Adrenal gland (tissue), 12 donors: ENCODE results near the gene DEGS2. TPM values are rescaled to one million over a fixed set of nuclear protein-coding genes. Genes with fewer than 3 reads are reported as not detected.

Source experiments
- DNase-seq, 7 donors: peaks; one replicate each; pipeline ENCODE4 v3.0.0-alpha.2; 2019 to 2020
- H3K27ac ChIP-seq, 5 donors: fragments of 200-600 bp; sonication (generic) in 4 of 5; 1 replicate in 3 of 5; 2 replicates in 2 of 5; pipeline versions ENCODE4 v1.5.1 to v1.8.0; 2016 to 2020; ENCODE audit warnings: mild to moderate bottlenecking in 1 of 5
- H3K27me3 ChIP-seq: fragments of 200-600 bp; 2 replicates; pipeline ENCODE4 v1.8.0; 2021
- H3K36me3 ChIP-seq, 2 donors: fragments of 200-600 bp; replicated peaks in 1 of 2; 1 replicate in 1 of 2; 2 replicates in 1 of 2; pipeline versions ENCODE4 v1.5.1 to v1.8.0; 2018 to 2022
- H3K4me1 ChIP-seq, 2 donors: fragments of 200-600 bp; replicated peaks in 1 of 2; 1 replicate in 1 of 2; 2 replicates in 1 of 2; pipeline versions ENCODE4 v1.5.1 to v1.8.0; 2018 to 2021
- H3K4me3 ChIP-seq, 4 donors: fragments of 200-600 bp; sonication (generic) in 3 of 4; one replicate each; pipeline ENCODE4 v1.5.1; 2016 to 2018
- H3K9me3 ChIP-seq, 3 donors: fragments of 200-600 bp; sonication (generic) in 1 of 3; replicated peaks in 1 of 3; 1 replicate in 2 of 3; 2 replicates in 1 of 3; pipeline versions ENCODE4 v1.5.1 to v1.8.0; 2016 to 2021
- CTCF ChIP-seq, 6 experiments: fragments of 450-650 bp in 4 of 6; fragments of 200-600 bp in 2 of 6; sonication (generic) in 1 of 6; IDR thresholded peaks; 1 replicate in 5 of 6; 2 replicates in 1 of 6; pipeline versions ENCODE4 v1.5.1 to v1.8.0; 2016 to 2021; ENCODE audit warnings: antibody characterized with exemption in 6 of 6, mild to moderate bottlenecking in 2 of 6, moderate library complexity in 1 of 6
- POLR2A ChIP-seq, 2 donors: fragments of 450-650 bp; IDR thresholded peaks; one replicate each; pipeline ENCODE4 v1.6.1; 2017; ENCODE audit warnings: antibody characterized with exemption in 2 of 2, mild to moderate bottlenecking in 2 of 2, moderate library complexity in 1 of 2
- WGBS, 4 donors: extraction: QIAGEN DNeasy Blood & Tissue Kit in 2 of 4; methylation state at CpG; one replicate each; pipeline versions ENCODE4 v1.1.5 to v1.1.7; 2013 to 2017; 5-methylcytosine and 5-hydroxymethylcytosine counted together
- intact Hi-C, 2 donors: fragments of 100-400 bp; cut with DNase I; formaldehyde crosslinking; loops; one replicate each; pipeline versions ENCODE4 v1.14.1 to v1.15.0; 2022 to 2023
- polyA plus RNA-seq, 3 donors: library from polyadenylated mRNA; stranded (reverse); fragments of 200-250 nt in 2 of 3; fragments of 350-450 nt in 1 of 3; fragmentation: Illumina TruSeq in 1 of 3; extraction: RNeasy Lipid Tissue Mini Kit (QIAGEN cat#74804) in 1 of 3; gene quantifications; one replicate each; pipeline ENCODE4 v1.2.3, GENCODE V29; 2013 to 2014
- total RNA-seq, 9 donors: library from RNA; depleted of rRNA in 4 of 9; stranded (reverse); fragments of >200 nt in 4 of 9; fragments of 120-200 nt in 1 of 9; fragmentation: NEBNext Ultra II Directional in 1 of 9; extraction: Animal tissue kit (Norgen Biotek cat#: 25700) in 1 of 9; gene quantifications; one replicate each; pipeline versions ENCODE4 v1.1.0 to v1.2.4, GENCODE V29; 2013 to 2023
- donor health status: healthy with polysubstance abuse.
- donor health status: Bipolar disorder and iron deficiency.
- donor health status: DM: yes; HTN: yes; CAD: no.
- donor health status: DM: no; HTN: no; CAD: no.
- donor health status: DM: no; HTN: no; CAD: no.
- donor health status: DM: yes; HTN: yes; CAD: no.

The DEGS2 gene
- total and polyA plus RNA-seq, 12 donors, result 0.06 to 0.69 (median 0.24) TPM; not detected in 3

DNA sequence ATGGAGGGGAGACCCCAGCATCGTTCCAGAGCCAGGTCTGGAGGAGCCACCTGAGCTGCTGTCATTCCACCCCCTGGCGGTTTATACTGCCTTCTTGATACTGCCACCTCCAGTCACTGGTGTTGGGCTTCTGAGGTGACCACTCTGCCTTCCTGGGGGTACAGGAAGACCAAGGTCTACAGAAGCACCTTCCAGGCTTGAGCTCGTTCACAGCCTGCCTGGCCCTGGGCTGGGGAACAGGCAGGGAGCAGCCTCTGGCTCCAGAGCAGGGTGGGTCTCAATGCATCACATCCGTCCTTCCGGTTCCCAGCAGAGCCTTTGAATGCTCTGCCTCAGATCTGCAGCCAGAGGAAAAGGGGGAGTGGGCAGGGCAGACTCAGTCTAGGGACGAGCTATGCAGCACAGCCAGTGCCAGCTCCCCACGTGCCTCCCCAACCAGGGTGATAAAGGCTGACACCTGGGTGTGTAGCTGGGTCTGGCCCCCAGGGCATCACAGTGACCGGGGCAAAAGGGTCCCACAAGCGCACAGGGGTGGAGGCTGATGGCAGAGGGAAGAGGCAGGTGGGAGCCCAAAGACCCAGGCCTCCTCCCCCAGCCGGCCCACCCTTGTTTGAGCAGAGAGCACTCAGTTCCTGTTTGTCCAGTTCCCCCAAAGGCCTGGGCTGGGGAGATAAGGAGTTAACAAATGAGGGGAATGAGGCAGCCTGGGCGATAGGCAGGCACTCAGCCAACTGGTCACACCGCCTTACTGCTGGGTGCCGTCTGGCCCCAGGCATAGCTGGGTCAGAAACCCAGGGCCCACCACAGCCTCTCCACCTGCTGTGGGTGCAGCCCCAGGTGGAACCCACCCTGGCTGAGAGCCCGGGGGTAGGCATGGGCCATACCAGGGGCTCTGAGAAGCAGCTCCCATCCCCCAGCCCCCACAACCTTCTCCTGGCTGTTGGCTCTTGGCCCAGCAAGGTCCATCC, 17.1 kb downstream of the DEGS2 start:
- Histone ChIP-seq H3K27me3 (no peaks in the 10 kb centered on the region), H3K4me1 (no peaks in the 10 kb centered on the region), H3K4me3 (no peak overlapping the region), H3K36me3 (peaks cover 0 to 7% of the 10 kb centered on the region in 2 donors), H3K9me3 (no peaks in the 10 kb centered on the region), H3K27ac (peak overlapping the region in 2 of 5 donors; percentile 44 to 82)
- TF ChIP-seq CTCF (IDR thresholded peaks at IDR 0.05) (no peak), POLR2A (IDR thresholded peaks at IDR 0.05) (no peak)
- DNase-seq, result peak in 3 of 7 donors; percentile 37 to 66 (median 59)
- 55 to 76% (median 61%) methylated on average over 6 to 14 of the region's 14 CpGs for WGBS, 4 donors
- intact Hi-C loops, result no loop called here

DNA sequence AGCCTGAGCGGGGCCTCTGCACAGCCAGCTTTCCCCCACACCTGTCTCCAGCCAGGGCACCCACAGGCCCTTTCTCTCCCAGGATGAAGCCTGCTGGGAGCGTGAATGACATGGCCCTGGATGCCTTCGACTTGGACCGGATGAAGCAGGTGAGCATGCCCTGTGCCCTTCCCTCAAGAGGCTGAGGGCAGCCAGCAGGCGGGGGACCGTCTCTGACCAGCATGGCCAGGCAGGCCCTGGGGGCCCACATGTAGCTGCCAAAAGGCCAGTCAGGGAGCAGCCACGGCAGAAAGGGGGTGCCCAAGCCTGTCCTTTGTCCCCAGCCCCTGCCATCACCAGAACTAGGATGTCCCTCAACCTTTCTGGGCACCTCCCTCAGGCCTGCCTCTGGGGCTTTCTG, 18.3 kb downstream of the DEGS2 start:
- Histone ChIP-seq H3K36me3 (peaks cover 0 to 13% of the 10 kb centered on the region in 2 donors), H3K4me1 (no peaks in the 10 kb centered on the region), H3K27ac (peak overlapping the region in 1 of 5 donors; percentile 82), H3K27me3 (no peaks in the 10 kb centered on the region), H3K9me3 (no peaks in the 10 kb centered on the region), H3K4me3 (no peak overlapping the region)
- intact Hi-C loops, result no loop called here
- no peak for DNase-seq
- no peak for TF ChIP-seq CTCF (IDR thresholded peaks at IDR 0.05)
- no peak for TF ChIP-seq POLR2A (IDR thresholded peaks at IDR 0.05)
- WGBS, 4 donors, result 93 to 98% (median 95%) methylated on average over 2 to 7 of the region's 7 CpGs

DNA sequence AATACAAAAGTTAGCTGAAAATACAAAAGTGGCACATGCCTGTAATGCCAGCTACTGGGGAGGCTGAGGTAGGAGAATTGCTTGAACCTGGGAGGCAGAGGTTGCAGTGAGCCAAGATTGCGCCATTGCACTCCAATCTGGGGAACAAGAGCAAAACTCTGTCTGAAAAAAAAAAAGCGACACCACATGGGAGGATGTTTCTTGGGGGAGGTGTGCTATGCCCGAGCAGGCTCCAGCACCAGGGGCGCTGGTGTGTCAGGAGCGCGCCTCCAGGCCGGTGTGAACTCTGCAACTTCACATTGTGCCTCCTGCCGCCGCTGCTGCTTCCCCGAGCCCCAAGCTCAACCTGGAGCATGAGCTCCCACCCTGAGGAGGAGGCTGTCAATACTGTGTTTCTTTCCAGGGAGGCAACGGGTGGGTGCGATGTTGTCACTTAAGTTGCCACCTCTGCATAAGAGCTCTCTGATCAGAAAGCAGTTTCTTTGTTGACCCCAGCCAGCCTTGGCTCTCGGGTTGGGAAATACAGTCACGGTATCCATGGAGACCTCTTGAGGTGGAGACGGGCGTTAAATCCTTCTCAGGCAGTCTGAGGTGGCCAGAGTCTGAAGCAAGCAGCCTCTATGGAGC, 18.9 kb downstream of the DEGS2 start:
- Histone ChIP-seq H3K27ac (no peak overlapping the region), H3K9me3 (no peaks in the 10 kb centered on the region), H3K4me1 (no peaks in the 10 kb centered on the region), H3K36me3 (peaks cover 0 to 13% of the 10 kb centered on the region in 2 donors), H3K27me3 (no peaks in the 10 kb centered on the region), H3K4me3 (no peak overlapping the region)
- intact Hi-C loops, result no loop called here
- 80 to 90% (median 87%) methylated on average over 10 to 16 of the region's 16 CpGs for WGBS, 4 donors
- TF ChIP-seq CTCF (IDR thresholded peaks at IDR 0.05), result no peak
- no peak for TF ChIP-seq POLR2A (IDR thresholded peaks at IDR 0.05)
- no peak for DNase-seq

DNA sequence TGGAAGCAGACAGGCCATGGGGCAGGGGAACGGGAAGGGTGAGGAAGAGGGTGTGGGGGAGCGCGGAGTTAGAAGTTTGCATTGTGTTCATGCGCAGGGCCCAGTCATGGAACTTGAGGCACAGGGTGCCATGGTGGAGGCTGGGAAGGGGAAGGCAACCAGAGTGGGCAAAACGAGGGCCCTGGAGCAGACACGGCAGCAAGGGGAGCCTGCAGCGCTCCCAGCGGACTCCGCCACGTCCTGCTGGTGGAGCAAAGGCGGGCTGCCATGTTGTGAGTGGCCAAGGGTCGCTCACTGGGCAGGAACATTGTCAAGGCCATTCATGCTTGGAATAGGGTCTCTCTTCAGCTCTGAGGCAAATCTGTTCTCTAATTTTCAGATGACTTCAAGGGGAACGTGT, 20.5 kb downstream of the DEGS2 start:
- no peak overlapping the region for H3K27ac ChIP-seq
- H3K4me1 ChIP-seq, result no peaks in the 10 kb centered on the region
- intact Hi-C loops, result no loop called here
- H3K36me3 ChIP-seq, result peaks cover 0 to 26% of the 10 kb centered on the region in 2 donors
- H3K27me3 ChIP-seq, result no peaks in the 10 kb centered on the region
- DNase-seq, result no peak
- H3K4me3 ChIP-seq, result no peak overlapping the region
- 93 to 98% (median 96%) methylated on average over 13 of the region's 13 CpGs for WGBS, 4 donors
- H3K9me3 ChIP-seq, result no peaks in the 10 kb centered on the region
- TF ChIP-seq CTCF (IDR thresholded peaks at IDR 0.05), result no peak
- no peak for TF ChIP-seq POLR2A (IDR thresholded peaks at IDR 0.05)
